ENCODE data around the gene HAUS5.
"Not testable (repeated sequence)": the region's sequence is repeated elsewhere in the genome, so short reads cannot be mapped to it uniquely, and the experiment has no call there.

HAUS5 gene

GRCh38 chr19:35644987-35645679 is 32.6 kb downstream of the HAUS5 start:
- in situ Hi-C loops (cut with MboI; ENCODE audit: low sequenced_read_pairs, unreplicated experiment), result no loop called here
- peak; percentile 76 for DNase-seq (ENCODE audit: low spot score)
- TF ChIP-seq, protein P1, sequence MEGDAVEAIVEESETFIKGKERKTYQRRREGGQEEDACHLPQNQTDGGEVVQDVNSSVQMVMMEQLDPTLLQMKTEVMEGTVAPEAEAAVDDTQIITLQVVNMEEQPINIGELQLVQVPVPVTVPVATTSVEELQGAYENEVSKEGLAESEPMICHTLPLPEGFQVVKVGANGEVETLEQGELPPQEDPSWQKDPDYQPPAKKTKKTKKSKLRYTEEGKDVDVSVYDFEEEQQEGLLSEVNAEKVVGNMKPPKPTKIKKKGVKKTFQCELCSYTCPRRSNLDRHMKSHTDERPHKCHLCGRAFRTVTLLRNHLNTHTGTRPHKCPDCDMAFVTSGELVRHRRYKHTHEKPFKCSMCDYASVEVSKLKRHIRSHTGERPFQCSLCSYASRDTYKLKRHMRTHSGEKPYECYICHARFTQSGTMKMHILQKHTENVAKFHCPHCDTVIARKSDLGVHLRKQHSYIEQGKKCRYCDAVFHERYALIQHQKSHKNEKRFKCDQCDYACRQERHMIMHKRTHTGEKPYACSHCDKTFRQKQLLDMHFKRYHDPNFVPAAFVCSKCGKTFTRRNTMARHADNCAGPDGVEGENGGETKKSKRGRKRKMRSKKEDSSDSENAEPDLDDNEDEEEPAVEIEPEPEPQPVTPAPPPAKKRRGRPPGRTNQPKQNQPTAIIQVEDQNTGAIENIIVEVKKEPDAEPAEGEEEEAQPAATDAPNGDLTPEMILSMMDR (IDR thresholded peaks at IDR 0.05; ENCODE audit: borderline replicate concordance, control extremely low read depth, extremely low read depth, insufficient read depth, missing control alignments), result no peak

DNA sequence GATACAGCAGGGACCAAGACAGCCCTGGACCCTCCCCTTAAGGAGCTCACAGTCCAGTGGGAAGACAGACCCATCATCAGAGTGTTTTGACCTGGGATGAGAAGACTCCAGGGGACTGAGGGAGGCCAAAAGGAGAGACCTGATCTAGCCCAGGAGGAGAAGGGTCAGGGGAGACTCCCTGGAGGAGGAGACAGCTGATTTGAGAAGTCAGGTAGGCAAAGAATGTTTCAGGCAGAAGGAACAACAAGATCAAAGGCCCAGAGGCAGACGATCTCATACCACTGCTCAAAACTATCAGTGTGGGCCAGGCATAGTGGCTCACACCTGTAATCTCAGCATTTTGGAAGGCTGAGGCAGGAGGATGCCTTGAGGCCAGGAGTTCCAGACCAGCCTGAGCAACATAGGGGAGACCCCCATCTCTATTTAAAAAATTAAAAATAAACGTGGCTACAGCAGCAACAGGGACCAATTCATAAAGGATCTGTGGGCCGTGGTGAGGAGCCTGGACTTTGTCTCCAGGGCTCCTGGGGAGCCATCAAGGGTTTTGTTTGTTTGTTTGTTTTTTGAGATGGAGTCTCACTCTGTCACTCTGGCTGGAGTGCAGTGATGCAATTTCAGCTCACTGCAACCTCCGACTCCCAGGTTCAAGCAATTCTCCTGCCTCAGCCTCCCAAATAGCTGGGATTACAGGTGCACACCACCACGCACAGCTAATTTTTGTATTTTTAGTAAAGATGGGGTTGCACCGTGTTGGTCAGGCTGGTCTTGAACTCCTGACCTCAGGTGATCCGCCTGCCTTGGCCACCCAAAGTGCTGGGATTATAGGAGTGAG is 33.4 kb downstream of the HAUS5 start:
- DNase-seq (ENCODE audit: low spot score), result no peak
- in situ Hi-C loops (cut with MboI; ENCODE audit: low sequenced_read_pairs, unreplicated experiment), result no loop called here
- TF ChIP-seq, protein P1 (IDR thresholded peaks at IDR 0.05; ENCODE audit: borderline replicate concordance, control extremely low read depth, extremely low read depth, insufficient read depth, missing control alignments), result no peak

- TF ChIP-seq, protein P1 (IDR thresholded peaks at IDR 0.05; ENCODE audit: borderline replicate concordance, control extremely low read depth, extremely low read depth, insufficient read depth, missing control alignments), result no peak
- peak; percentile 98 for DNase-seq (ENCODE audit: low spot score)
- in situ Hi-C loops (cut with MboI; ENCODE audit: low sequenced_read_pairs, unreplicated experiment), result no loop called here
Measured at GRCh38 chr19:35648017-35648961, 35.8 kb downstream of the HAUS5 start, which contains the start of gene COX6B1. Gene COX6B1, plus strand, starts transcription at chr19:35648323. Its CDS starts 2,921 bp downstream, at chr19:35651244.

- DNase-seq (ENCODE audit: low spot score), result no peak
- in situ Hi-C loops (cut with MboI; ENCODE audit: low sequenced_read_pairs, unreplicated experiment), result no loop called here
- TF ChIP-seq, protein P1 (IDR thresholded peaks at IDR 0.05; ENCODE audit: borderline replicate concordance, control extremely low read depth, extremely low read depth, insufficient read depth, missing control alignments), result no peak
Measured at GRCh38 chr19:35650581-35650980, 38.0 kb downstream of the HAUS5 start.

DNA sequence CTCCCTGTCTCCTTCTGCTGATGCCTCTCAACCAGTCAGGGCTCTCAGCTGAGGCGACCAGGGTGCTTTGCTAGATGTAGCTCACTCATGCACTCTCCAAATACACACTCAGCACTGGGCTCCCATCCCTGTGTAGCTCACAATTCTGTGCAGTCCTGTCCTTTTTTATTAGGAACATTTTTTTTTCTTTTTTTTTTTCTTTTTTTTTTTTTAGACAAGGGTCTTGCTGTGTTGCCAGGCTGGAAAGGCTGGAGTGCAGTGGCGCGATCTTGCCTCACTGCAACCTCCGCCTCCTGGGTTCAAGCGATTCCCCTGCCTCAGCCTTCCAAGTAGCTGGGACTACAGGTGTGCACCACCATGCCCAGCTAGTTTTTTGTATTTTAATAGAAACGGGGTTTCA is 42.3 kb downstream of the HAUS5 start:
- in situ Hi-C loops (cut with MboI; ENCODE audit: low sequenced_read_pairs, unreplicated experiment), result not testable (repeated sequence)

GRCh38 chr19:35655600-35655999 is 43.1 kb downstream of the HAUS5 start:
- TF ChIP-seq, protein P1 (IDR thresholded peaks at IDR 0.05; ENCODE audit: borderline replicate concordance, control extremely low read depth, extremely low read depth, insufficient read depth, missing control alignments), result no peak
- no peak for DNase-seq (ENCODE audit: low spot score)
- in situ Hi-C loops (cut with MboI; ENCODE audit: low sequenced_read_pairs, unreplicated experiment), result no loop called here

More for the DNA sequence above, 42.3 kb downstream of the HAUS5 start:
- not testable (repeated sequence) for DNase-seq (ENCODE audit: low spot score)

Data from GM13976 (cell line).